ENCODE data around the gene CD180. TPM values are rescaled to one million over a fixed set of nuclear protein-coding genes. Genes with fewer than 3 reads are reported as not detected.
A peak's percentile ranks its signal among the peaks of the same experiment; 100 is the strongest.

CD180 gene
- total RNA-seq, 2 experiments from 2014 or later = not detected

GRCh38 chr5:67165526-67166459 is 30.8 kb downstream of the CD180 start:
- H3K4me3 Mint-ChIP-seq = peak overlapping the region; percentile 75
- peak; percentile 82 for TF ChIP-seq CTCF (IDR thresholded peaks at IDR 0.05)
- H3K9me3 Mint-ChIP-seq = no peaks in the 10 kb centered on the region
- peak overlapping the region; percentile 97 for H3K27ac Mint-ChIP-seq
- intact Hi-C loops (cut with micrococcal nuclease) = loop anchor here (2.0 kb wide), 1 partner anchor 41 kb away; no protein-coding TSS in a partner anchor
- peaks cover 51% of the 10 kb centered on the region for H3K4me1 Mint-ChIP-seq (ENCODE audit: low read depth)
- no peaks in the 10 kb centered on the region for H3K27me3 Mint-ChIP-seq
- ChIA-PET POLR2A (interaction anchor here (0.7 to 5.1 kb wide), 9 partner anchors 10 to 1050 kb away, joined by 3 to 44 read pairs (median 4); partner anchors contain the start of gene PIK3R1), CTCF (interaction anchor here (0.7 to 18.9 kb wide), 11 partner anchors 8 to 56 kb away, joined by 3 to 349 read pairs (median 8); partner anchors contain the start of gene CD180)
- DNase-seq (peak; percentile 92), ATAC-seq (peak; percentile 86)
- H3K36me3 Mint-ChIP-seq (ENCODE audit: low read depth) = peaks cover 20% of the 10 kb centered on the region

GRCh38 chr5:67164856-67165525 is 31.6 kb downstream of the CD180 start:
- Mint-ChIP-seq H3K27me3 (no peaks in the 10 kb centered on the region), H3K4me3 (peak overlapping the region; percentile 75), H3K36me3 (ENCODE audit: low read depth) (peaks cover 20% of the 10 kb centered on the region), H3K9me3 (no peaks in the 10 kb centered on the region), H3K4me1 (ENCODE audit: low read depth) (peaks cover 58% of the 10 kb centered on the region), H3K27ac (peak overlapping the region; percentile 97)
- intact Hi-C loops (cut with micrococcal nuclease) = no loop called here
- ChIA-PET POLR2A (interaction anchor here (1.0 to 5.1 kb wide), 2 partner anchors 24 to 42 kb away, joined by 3 to 44 read pairs; no protein-coding TSS in a partner anchor), CTCF (interaction anchor here (0.7 to 18.9 kb wide), 5 partner anchors 10 to 81 kb away, joined by 3 to 349 read pairs (median 4); partner anchors contain the start of gene CD180)
- no peak for ATAC-seq
- no peak for DNase-seq
- TF ChIP-seq CTCF (IDR thresholded peaks at IDR 0.05) = no peak

GRCh38 chr5:67163863-67164595 is 32.6 kb downstream of the CD180 start:
- peak overlapping the region; percentile 44 for H3K27ac Mint-ChIP-seq

More at GRCh38 chr5:67163863-67164595, 32.6 kb downstream of the CD180 start:
- Mint-ChIP-seq H3K27me3 (no peaks in the 10 kb centered on the region), H3K9me3 (no peaks in the 10 kb centered on the region), H3K4me1 (ENCODE audit: low read depth) (peaks cover 66% of the 10 kb centered on the region), H3K4me3 (peak overlapping the region; percentile 75), H3K36me3 (ENCODE audit: low read depth) (peaks cover 20% of the 10 kb centered on the region)
- POLR2A ChIA-PET = interaction anchor here (1.0 to 5.1 kb wide), 3 partner anchors 25 to 47 kb away, joined by 3 to 44 read pairs (median 3); no protein-coding TSS in a partner anchor
- ATAC-seq (no peak), DNase-seq (no peak)
- no peak for TF ChIP-seq CTCF (IDR thresholded peaks at IDR 0.05)
- CTCF ChIA-PET = interaction anchor here (0.7 to 18.9 kb wide), 7 partner anchors 10 to 82 kb away, joined by 3 to 349 read pairs (median 4); partner anchors contain the start of gene CD180
- intact Hi-C loops (cut with micrococcal nuclease) = no loop called here
